Ovary (tissue), 3 donors: Measurements from ENCODE around the gene SPINK5.

ENCODE experiments used
- CTCF ChIP-seq, 3 donors: fragments of 450-650 bp in 2 of 3; fragments of 200-600 bp in 1 of 3; IDR thresholded peaks; one replicate each; pipeline versions ENCODE4 v1.5.1 to v1.8.0; 2016 to 2022; ENCODE audit warnings: antibody characterized with exemption in 3 of 3, mild to moderate bottlenecking in 1 of 3
- EP300 ChIP-seq: sonication (generic); formaldehyde crosslinking; IDR thresholded peaks from one replicate; pipeline ENCODE4 v1.6.1; 2017; ENCODE audit warnings: antibody characterized with exemption
- POLR2A ChIP-seq: fragments of 450-650 bp; IDR thresholded peaks from one replicate; pipeline ENCODE4 v1.6.1; 2017; ENCODE audit warnings: antibody characterized with exemption, mild to moderate bottlenecking, moderate library complexity
- donor health status: DM: no; HTN: no; CAD: no.

GRCh38 chr5:148042881-148043280 lies 20.9 kb upstream of the SPINK5 start:
- TF ChIP-seq POLR2A (no peak), CTCF (IDR thresholded peaks at IDR 0.05) (no peak), EP300 (no peak)
